ENCODE results near the gene SMAD3. TPM values are rescaled to one million over a fixed set of nuclear protein-coding genes. Genes with fewer than 3 reads are reported as not detected.

SMAD3 gene
- total and polyA plus RNA-seq, 2 donors (not counting 1 experiment from before 2014, with no cell fraction given) = 55.9 to 163 TPM

- no peak overlapping the region for H3K4me3 ChIP-seq (ENCODE audit: control extremely low read depth in 1 of 5, extremely low read depth in 1 of 5, insufficient read depth in 1 of 5, low read depth in 2 of 5, low read length in 4 of 5)
- H3K9ac ChIP-seq (ENCODE audit: low read length) = peak overlapping the region; percentile 8
- Mint-ChIP-seq H3K9me3 (ENCODE audit: insufficient read depth) (no peaks in the 10 kb centered on the region), H3K4me1 (peaks cover under 1% of the 10 kb centered on the region), H3K27me3 (no peaks in the 10 kb centered on the region), H3K4me3 (peak overlapping the region; percentile 33), H3K27ac (peak overlapping the region; percentile 88)
- CTCF ChIA-PET = interaction anchor here (1.2 to 8.3 kb wide), 4 partner anchors 16 to 159 kb away, joined by 3 to 109 read pairs (median 4); no protein-coding TSS in a partner anchor
- H3K4me1 ChIP-seq (ENCODE audit: control insufficient read depth in 2 of 2, insufficient read depth in 2 of 2, low read length in 2 of 2) = peaks cover 98 to 99% of the 10 kb centered on the region in 2 donors
- H2AFZ ChIP-seq (ENCODE audit: insufficient read depth, low read depth, low read length, poor library complexity, severe bottlenecking) = no peak overlapping the region
- 92% methylated on average over 11 of the region's 11 CpGs for WGBS (ENCODE audit: insufficient coverage)
- POLR2A ChIA-PET = interaction anchor here (0.8 to 4.4 kb wide), 2 partner anchors 12 to 13 kb away, joined by 4 to 40 read pairs; no protein-coding TSS in a partner anchor
- TF ChIP-seq EZH2 (IDR thresholded peaks at IDR 0.05; ENCODE audit: borderline replicate concordance, insufficient read depth, low read depth, low read length, poor library complexity, severe bottlenecking) (no peak), CTCF (IDR thresholded peaks at IDR 0.05) (no peak)
- H3K36me3 ChIP-seq (replicated peaks in 1 of 2; ENCODE audit: control extremely low read depth in 1 of 2, control insufficient read depth in 1 of 2, extremely low read depth in 1 of 2, insufficient read depth in 2 of 2, low read length in 1 of 2) = peaks cover 2 to 26% of the 10 kb centered on the region in 2 experiments
- peak overlapping the region in 1 of 2 donors; percentile 97 for H3K27ac ChIP-seq (ENCODE audit: low read length in 2 of 2)
- no peaks in the 10 kb centered on the region for H4K20me1 ChIP-seq (ENCODE audit: control insufficient read depth, insufficient read depth, low read length, poor library complexity, severe bottlenecking)
- intact Hi-C loops (cut with micrococcal nuclease) = no loop called here
- ATAC-seq (ENCODE audit: low read depth) (no peak), DNase-seq (no peak)
- H3K9me3 ChIP-seq (ENCODE audit: control extremely low read depth in 1 of 3, control insufficient read depth in 2 of 3, insufficient read depth in 1 of 3, low read length in 2 of 3) = no peaks in the 10 kb centered on the region
- H3K4me2 ChIP-seq (replicated peaks; ENCODE audit: low read depth, low read length, poor library complexity, severe bottlenecking) = peak overlapping the region; percentile 72
- peaks cover 99% of the 10 kb centered on the region for H3K79me2 ChIP-seq (ENCODE audit: control insufficient read depth, insufficient read depth, low read length)
- H3K27me3 ChIP-seq (replicated peaks in 1 of 4; ENCODE audit: control extremely low read depth in 1 of 4, control insufficient read depth in 3 of 4, insufficient read depth in 4 of 4, low read length in 3 of 4) = no peaks in the 10 kb centered on the region
Observed at GRCh38 chr15:67105065-67105951, 39.9 kb downstream of the SMAD3 start.
